ENCODE results near the gene PPP2R3B. TPM values are rescaled to one million over a fixed set of nuclear protein-coding genes. Genes with fewer than 3 reads are reported as not detected.

The PPP2R3B gene
- total RNA-seq, 6 experiments from 2014 or later = 11.7 to 20.5 (median 13.9) TPM

DNA sequence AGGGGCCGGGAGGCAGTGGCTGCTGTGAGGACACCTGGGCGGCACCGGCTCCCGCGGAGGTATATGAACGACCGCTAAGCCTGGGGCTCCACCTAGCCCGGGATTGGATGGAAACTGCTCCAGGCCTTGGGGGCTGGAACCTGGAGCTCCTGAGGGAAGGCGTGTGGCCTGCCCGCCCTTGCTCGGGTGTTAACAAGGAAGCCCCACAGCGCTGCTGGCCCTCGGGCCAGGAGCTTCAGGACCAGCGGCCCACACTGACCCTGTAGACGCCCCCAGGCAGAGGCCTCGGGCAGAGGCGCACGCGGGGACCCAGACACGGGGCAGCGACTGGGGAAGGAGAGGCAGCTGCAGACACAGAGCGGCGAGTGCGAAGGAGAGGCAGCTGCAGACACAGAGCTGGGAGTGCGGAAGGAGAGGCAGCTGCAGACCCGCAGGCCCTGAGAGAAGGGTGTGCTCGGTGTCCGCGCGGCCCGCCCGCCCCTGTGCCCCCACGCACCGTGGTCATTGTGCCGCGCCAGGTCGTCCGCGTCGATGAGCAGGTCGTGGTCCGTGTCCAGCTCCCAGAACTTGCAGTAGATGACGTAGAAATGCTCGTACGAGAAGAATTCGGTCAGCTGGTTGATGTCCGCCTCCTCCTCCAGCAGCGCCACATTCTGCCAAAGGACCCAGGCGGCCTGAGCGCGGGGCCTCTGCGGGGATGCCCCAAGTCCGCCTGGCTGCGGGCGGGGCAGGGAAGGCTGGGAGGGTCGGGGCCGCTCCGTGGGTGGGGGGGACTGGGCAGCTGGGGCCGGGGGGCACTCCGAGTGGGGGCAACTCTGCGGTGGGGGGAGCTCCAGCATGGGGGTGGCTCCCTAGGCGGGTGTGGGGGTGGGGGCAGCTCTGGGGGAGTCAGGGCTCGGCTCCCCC, 41.4 kb downstream of the PPP2R3B start:
- peaks cover 15% of the 10 kb centered on the region for H3K36me3 Mint-ChIP-seq (ENCODE audit: low read depth)
- H3K27me3 Mint-ChIP-seq (ENCODE audit: insufficient read depth) = no peaks in the 10 kb centered on the region; the same call in 1 of the 2 replicates
- TF ChIP-seq, protein P1, sequence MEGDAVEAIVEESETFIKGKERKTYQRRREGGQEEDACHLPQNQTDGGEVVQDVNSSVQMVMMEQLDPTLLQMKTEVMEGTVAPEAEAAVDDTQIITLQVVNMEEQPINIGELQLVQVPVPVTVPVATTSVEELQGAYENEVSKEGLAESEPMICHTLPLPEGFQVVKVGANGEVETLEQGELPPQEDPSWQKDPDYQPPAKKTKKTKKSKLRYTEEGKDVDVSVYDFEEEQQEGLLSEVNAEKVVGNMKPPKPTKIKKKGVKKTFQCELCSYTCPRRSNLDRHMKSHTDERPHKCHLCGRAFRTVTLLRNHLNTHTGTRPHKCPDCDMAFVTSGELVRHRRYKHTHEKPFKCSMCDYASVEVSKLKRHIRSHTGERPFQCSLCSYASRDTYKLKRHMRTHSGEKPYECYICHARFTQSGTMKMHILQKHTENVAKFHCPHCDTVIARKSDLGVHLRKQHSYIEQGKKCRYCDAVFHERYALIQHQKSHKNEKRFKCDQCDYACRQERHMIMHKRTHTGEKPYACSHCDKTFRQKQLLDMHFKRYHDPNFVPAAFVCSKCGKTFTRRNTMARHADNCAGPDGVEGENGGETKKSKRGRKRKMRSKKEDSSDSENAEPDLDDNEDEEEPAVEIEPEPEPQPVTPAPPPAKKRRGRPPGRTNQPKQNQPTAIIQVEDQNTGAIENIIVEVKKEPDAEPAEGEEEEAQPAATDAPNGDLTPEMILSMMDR (IDR thresholded peaks at IDR 0.05) = no peak
- no peak for DNase-seq
- no peak overlapping the region for H3K4me3 Mint-ChIP-seq
- H3K9me3 Mint-ChIP-seq = peaks cover 12% of the 10 kb centered on the region
- H3K27ac Mint-ChIP-seq = no peak overlapping the region
- H3K4me1 Mint-ChIP-seq (ENCODE audit: low read depth) = no peaks in the 10 kb centered on the region

DNA sequence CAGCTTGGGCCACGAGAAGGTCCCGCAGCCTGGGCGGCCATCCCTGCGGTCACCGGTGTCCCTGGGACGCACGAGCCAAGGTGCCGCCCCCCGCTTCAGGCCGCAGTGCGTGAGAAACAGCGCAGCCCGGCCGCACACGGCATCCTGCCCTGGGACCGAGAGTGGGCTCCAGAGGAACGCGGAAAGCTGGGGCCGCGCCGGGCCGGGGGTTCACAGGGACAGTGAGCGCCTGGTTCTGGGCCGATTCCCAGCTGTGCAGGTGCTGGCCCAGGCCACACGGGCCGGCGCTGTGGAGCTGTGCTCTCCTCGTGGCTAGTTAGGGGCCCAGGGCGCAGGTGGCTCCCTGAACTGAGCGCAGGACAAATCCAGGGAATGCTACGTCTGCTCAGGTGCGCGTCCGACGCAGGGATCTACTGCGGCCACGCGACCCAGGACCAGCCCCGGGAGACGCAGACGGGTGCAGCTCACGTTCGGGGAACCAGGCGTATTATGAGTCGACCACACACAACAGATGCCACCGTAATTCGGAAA, 42.3 kb downstream of the PPP2R3B start:
- Mint-ChIP-seq H3K9me3 (peaks cover 12% of the 10 kb centered on the region), H3K27me3 (ENCODE audit: insufficient read depth) (no peaks in the 10 kb centered on the region; the same call in 1 of the 2 replicates), H3K4me3 (no peak overlapping the region), H3K36me3 (ENCODE audit: low read depth) (peaks cover 15% of the 10 kb centered on the region), H3K4me1 (ENCODE audit: low read depth) (no peaks in the 10 kb centered on the region), H3K27ac (no peak overlapping the region)
- DNase-seq = no peak
- TF ChIP-seq, protein P1 (IDR thresholded peaks at IDR 0.05) = no peak

DNA sequence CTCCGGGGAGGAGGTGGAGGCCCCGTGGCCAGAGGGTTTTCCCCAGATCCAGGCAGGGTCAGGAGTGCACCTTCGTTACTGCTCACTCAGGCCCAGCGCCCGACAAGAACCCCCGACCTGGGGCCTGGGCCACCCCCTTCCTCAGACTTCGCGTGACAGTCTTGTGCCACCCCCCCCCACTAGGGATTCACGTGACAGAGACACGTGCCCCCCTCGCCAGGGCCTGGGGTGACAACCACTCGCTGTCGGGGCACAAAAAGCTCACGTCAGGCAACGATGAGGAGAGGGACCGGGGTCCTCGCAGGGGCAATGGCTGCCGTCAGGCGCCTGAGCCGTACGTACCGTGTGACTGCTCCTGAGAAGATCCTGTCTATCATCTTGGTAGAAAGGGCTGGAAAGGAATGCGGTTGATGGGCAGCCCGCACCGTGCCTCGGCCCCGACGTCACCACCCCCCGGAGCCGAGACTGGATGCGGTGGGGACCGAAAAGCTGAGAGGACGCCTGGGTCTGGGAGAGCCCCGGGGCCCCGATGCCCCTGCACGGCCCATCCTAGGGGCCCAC, 45.1 kb downstream of the PPP2R3B start:
- Mint-ChIP-seq H3K27ac (no peak overlapping the region), H3K4me3 (no peak overlapping the region), H3K4me1 (ENCODE audit: low read depth) (no peaks in the 10 kb centered on the region), H3K36me3 (ENCODE audit: low read depth) (peaks cover 22% of the 10 kb centered on the region), H3K9me3 (peaks cover 24% of the 10 kb centered on the region), H3K27me3 (ENCODE audit: insufficient read depth) (peaks cover 4% of the 10 kb centered on the region)
- DNase-seq = no peak
- TF ChIP-seq, protein P1 (IDR thresholded peaks at IDR 0.05) = no peak

DNA sequence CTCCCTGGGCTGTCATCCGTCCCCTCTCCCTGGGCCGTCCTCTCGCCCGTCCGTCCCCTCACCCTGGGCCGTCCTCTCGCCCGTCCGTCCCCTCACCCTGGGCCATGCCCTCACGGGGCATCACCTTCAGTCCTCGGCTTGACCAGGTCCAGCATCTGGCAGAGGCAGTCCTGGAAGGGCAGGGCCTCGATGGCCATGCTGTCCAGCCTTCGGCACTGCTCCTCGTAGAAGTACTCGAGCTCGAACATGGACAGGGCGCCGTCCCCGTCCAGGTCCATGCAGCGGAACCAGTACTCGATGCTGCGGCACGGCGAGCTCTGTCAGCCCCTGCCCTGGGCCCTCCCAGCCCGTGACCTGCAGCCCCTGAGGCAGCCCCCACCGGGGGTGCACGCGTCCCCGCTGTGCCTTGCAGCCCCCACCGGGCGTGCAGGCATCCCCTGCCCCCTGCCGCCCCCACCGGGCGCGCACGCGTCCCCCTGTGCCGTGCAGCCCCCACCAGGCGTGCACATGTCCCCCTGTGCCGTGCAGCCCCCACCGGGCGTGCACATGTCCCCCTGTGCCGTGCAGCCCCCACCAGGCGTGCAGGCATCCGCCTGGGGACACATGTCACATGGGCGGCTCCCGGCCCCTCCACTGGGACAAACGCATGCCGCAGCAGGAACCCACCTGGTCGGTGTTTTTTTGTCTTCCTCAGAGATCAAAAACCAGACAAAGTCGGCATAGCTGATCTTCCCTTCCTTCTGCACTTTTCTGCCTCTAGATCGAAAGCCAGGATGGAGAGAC, 45.9 kb downstream of the PPP2R3B start:
- no peak overlapping the region for H3K27ac Mint-ChIP-seq
- peaks cover 30% of the 10 kb centered on the region for H3K36me3 Mint-ChIP-seq (ENCODE audit: low read depth)
- H3K9me3 Mint-ChIP-seq = peaks cover 30% of the 10 kb centered on the region
- DNase-seq = no peak
- TF ChIP-seq, protein P1 (IDR thresholded peaks at IDR 0.05) = no peak
- H3K4me3 Mint-ChIP-seq = no peak overlapping the region
- H3K4me1 Mint-ChIP-seq (ENCODE audit: low read depth) = no peaks in the 10 kb centered on the region
- H3K27me3 Mint-ChIP-seq (ENCODE audit: insufficient read depth) = peaks cover 7% of the 10 kb centered on the region

DNA sequence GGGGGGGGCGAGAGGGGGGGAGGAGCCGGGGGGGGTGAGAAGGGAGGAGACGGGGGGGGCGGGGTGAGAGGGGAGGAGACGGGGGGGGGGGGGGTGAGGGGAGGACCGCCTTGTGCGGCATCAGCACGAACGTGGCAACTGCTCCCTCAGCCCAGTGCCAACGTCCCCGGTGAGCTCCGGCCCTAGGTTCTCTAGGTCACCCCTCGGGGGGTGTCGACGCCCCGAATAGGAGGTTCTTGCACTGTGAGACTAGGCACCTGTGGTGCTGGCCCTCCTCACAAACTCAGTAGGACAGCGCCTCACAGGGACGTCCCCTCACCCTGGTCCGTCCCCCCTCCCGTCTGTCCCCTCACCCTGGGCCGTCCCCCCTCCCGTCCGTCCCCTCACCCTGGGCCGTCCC, 46.6 kb downstream of the PPP2R3B start:
- no peak for DNase-seq
- Mint-ChIP-seq H3K4me3 (no peak overlapping the region), H3K27ac (no peak overlapping the region), H3K27me3 (ENCODE audit: insufficient read depth) (peaks cover 7% of the 10 kb centered on the region), H3K4me1 (ENCODE audit: low read depth) (no peaks in the 10 kb centered on the region), H3K36me3 (ENCODE audit: low read depth) (peaks cover 37% of the 10 kb centered on the region), H3K9me3 (peaks cover 30% of the 10 kb centered on the region)
- TF ChIP-seq, protein P1 (IDR thresholded peaks at IDR 0.05) = no peak
